ENCODE data around the gene FSTL5.

FSTL5 gene

DNA sequence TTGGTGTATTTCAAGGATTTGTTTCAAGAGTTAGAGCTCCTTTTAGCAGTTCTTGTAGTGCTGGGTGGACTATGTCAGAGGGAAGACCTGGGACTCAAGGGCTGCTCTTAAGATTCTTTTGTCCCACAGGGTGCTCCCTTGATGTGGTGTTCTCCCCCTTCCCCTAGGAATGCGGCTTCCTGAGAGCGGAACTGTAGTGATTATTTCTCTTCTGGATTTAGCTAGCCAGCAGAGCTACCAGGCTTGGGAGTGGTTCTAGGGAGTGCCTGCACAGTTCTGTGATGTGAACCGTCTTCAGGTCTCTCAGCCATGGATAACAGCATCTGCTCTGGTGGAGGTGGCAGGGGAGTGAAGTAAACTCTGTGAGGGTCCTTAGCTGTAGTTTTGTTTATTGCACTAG, 336.8 kb downstream of the FSTL5 start:
- H3K4me2 ChIP-seq (ENCODE audit: low read depth, low read length, poor library complexity, severe bottlenecking) = no peak overlapping the region
- H3K9me3 ChIP-seq (ENCODE audit: insufficient read depth, low read length) = no peaks in the 10 kb centered on the region
- H3K27ac ChIP-seq (ENCODE audit: low read depth, low read length) = no peak overlapping the region
- no peak overlapping the region for H2AFZ ChIP-seq (ENCODE audit: low read depth, low read length, severe bottlenecking)
- H3K9ac ChIP-seq (ENCODE audit: low read length) = no peak overlapping the region
- no peaks in the 10 kb centered on the region for H3F3A ChIP-seq (ENCODE audit: insufficient read depth)
- H3K79me2 ChIP-seq (ENCODE audit: insufficient read depth, low read length) = no peaks in the 10 kb centered on the region
- no peaks in the 10 kb centered on the region for H3K27me3 ChIP-seq (ENCODE audit: low read length)
- H3K4me3 ChIP-seq (ENCODE audit: insufficient read depth, low read length, poor library complexity, severe bottlenecking) = no peak overlapping the region
- TF ChIP-seq EZH2phosphoT487 (conservative IDR thresholded peaks at IDR 0.05; ENCODE audit: low read length) = no peak
- TF ChIP-seq, protein P1, sequence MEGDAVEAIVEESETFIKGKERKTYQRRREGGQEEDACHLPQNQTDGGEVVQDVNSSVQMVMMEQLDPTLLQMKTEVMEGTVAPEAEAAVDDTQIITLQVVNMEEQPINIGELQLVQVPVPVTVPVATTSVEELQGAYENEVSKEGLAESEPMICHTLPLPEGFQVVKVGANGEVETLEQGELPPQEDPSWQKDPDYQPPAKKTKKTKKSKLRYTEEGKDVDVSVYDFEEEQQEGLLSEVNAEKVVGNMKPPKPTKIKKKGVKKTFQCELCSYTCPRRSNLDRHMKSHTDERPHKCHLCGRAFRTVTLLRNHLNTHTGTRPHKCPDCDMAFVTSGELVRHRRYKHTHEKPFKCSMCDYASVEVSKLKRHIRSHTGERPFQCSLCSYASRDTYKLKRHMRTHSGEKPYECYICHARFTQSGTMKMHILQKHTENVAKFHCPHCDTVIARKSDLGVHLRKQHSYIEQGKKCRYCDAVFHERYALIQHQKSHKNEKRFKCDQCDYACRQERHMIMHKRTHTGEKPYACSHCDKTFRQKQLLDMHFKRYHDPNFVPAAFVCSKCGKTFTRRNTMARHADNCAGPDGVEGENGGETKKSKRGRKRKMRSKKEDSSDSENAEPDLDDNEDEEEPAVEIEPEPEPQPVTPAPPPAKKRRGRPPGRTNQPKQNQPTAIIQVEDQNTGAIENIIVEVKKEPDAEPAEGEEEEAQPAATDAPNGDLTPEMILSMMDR (IDR thresholded peaks at IDR 0.05; ENCODE audit: insufficient read depth, low read length, poor library complexity, severe bottlenecking) = no peak
- H3K9me2 ChIP-seq (replicated peaks; ENCODE audit: insufficient read depth, low read length) = no peaks in the 10 kb centered on the region; the same call in 1 of the 2 replicates
- H4K20me1 ChIP-seq (ENCODE audit: low read depth, low read length) = no peaks in the 10 kb centered on the region
- H3K36me3 ChIP-seq (ENCODE audit: low read length) = no peaks in the 10 kb centered on the region

DNA sequence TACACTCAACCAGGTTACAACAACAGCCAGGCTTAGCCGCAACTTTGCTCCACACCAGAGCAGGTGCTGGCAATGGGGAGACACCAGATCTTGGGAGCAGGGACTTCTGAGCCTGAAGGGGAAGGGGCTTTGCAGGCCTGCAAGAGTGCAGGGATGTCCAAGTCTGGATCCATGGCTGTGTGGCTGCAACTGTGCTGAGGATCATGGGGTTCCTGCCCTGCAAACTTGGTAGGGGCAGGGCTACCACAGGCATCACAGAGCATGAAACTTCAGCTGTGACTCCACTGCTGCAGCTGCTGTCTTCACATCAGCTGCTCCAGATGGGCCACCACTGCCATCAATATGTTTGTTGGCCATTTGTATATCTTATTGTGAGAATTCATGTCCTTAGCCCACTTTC, 340.4 kb downstream of the FSTL5 start:
- Histone ChIP-seq H4K20me1 (ENCODE audit: low read depth, low read length) (no peaks in the 10 kb centered on the region), H3K4me2 (ENCODE audit: low read depth, low read length, poor library complexity, severe bottlenecking) (no peak overlapping the region), H3K79me2 (ENCODE audit: insufficient read depth, low read length) (no peaks in the 10 kb centered on the region), H3K27ac (ENCODE audit: low read depth, low read length) (no peak overlapping the region), H3K4me3 (ENCODE audit: insufficient read depth, low read length, poor library complexity, severe bottlenecking) (no peak overlapping the region), H3K36me3 (ENCODE audit: low read length) (no peaks in the 10 kb centered on the region), H3K9me3 (ENCODE audit: insufficient read depth, low read length) (no peaks in the 10 kb centered on the region), H3K9me2 (replicated peaks; ENCODE audit: insufficient read depth, low read length) (no peaks in the 10 kb centered on the region; the same call in 1 of the 2 replicates), H3F3A (ENCODE audit: insufficient read depth) (no peaks in the 10 kb centered on the region), H3K27me3 (ENCODE audit: low read length) (no peaks in the 10 kb centered on the region), H3K9ac (ENCODE audit: low read length) (no peak overlapping the region), H2AFZ (ENCODE audit: low read depth, low read length, severe bottlenecking) (no peak overlapping the region)
- TF ChIP-seq EZH2phosphoT487 (conservative IDR thresholded peaks at IDR 0.05; ENCODE audit: low read length) = no peak
- TF ChIP-seq, protein P1 (IDR thresholded peaks at IDR 0.05; ENCODE audit: insufficient read depth, low read length, poor library complexity, severe bottlenecking) = no peak

DNA sequence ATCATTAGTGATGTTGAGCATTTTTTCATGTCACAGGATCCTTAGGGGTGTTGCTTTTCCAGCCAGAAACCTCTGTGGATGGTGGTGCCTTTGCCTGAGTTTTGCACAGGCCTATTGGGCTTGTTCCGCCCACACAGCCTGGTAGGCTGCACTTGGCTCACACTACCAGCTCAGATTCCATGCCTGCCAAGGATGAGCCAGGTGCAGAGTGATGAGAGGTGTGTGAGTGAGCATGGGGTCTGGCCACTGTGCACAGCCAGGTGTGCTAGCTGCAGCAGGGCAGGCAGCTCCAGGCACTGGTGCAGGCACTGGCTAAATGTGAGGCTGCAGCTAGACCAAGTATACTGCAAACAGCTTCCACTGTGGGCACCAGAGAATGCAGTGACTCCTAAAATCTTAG, 341.6 kb downstream of the FSTL5 start:
- no peak for TF ChIP-seq EZH2phosphoT487 (conservative IDR thresholded peaks at IDR 0.05; ENCODE audit: low read length)
- TF ChIP-seq, protein P1 (IDR thresholded peaks at IDR 0.05; ENCODE audit: insufficient read depth, low read length, poor library complexity, severe bottlenecking) = no peak

More for the DNA sequence above, 341.6 kb downstream of the FSTL5 start:
- no peak overlapping the region for H2AFZ ChIP-seq (ENCODE audit: low read depth, low read length, severe bottlenecking)
- H3K9ac ChIP-seq (ENCODE audit: low read length) = no peak overlapping the region
- no peaks in the 10 kb centered on the region for H3F3A ChIP-seq (ENCODE audit: insufficient read depth)
- H3K4me2 ChIP-seq (ENCODE audit: low read depth, low read length, poor library complexity, severe bottlenecking) = no peak overlapping the region
- H3K27me3 ChIP-seq (ENCODE audit: low read length) = no peaks in the 10 kb centered on the region
- no peak overlapping the region for H3K27ac ChIP-seq (ENCODE audit: low read depth, low read length)
- no peaks in the 10 kb centered on the region for H4K20me1 ChIP-seq (ENCODE audit: low read depth, low read length)
- H3K9me2 ChIP-seq (replicated peaks; ENCODE audit: insufficient read depth, low read length) = no peaks in the 10 kb centered on the region; the same call in 1 of the 2 replicates
- H3K9me3 ChIP-seq (ENCODE audit: insufficient read depth, low read length) = no peaks in the 10 kb centered on the region
- no peaks in the 10 kb centered on the region for H3K79me2 ChIP-seq (ENCODE audit: insufficient read depth, low read length)
- H3K36me3 ChIP-seq (ENCODE audit: low read length) = no peaks in the 10 kb centered on the region
- no peak overlapping the region for H3K4me3 ChIP-seq (ENCODE audit: insufficient read depth, low read length, poor library complexity, severe bottlenecking)

Data from SU-DHL-6 (cell line).